ENCODE measurements around the gene SLC26A1. TPM values are rescaled to one million over a fixed set of nuclear protein-coding genes. Genes with fewer than 3 reads are reported as not detected.

SLC26A1 gene
- total RNA-seq, 1 experiment from 2014 or later: 0.85 TPM

DNA sequence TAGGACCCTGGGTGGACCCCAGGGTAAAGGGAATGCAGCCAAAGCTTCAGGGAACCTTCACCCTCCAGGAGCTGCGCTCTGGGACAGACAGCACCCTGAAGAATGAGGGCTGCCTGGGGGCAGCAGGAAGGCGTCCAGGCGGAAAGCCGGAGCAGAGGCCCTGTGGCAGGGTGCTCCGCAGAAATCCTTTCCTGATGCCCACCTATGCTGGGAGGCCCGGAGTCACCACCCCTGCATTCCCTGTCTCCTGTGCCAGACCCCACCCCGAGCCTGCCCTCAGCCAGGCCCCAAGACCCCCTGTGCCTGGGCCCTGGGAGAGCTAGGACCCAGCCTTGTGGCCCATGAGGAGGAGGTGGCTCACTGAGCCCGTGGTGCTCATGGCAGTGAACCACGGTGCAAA, 18.5 kb downstream of the SLC26A1 start:
- no peak overlapping the region for H3K27ac Mint-ChIP-seq
- ChIA-PET POLR2A (no interaction called here), CTCF (interaction anchor here (1.6 kb wide), 1 partner anchor 13 kb away, joined by 4 read pairs; no protein-coding TSS in a partner anchor)
- peaks cover 3% of the 10 kb centered on the region; the same call in 1 of the 2 replicates for H3K9me3 Mint-ChIP-seq
- peaks cover 21% of the 10 kb centered on the region for H3K27me3 Mint-ChIP-seq (ENCODE audit: low read depth)
- H3K4me1 Mint-ChIP-seq: peaks cover 4% of the 10 kb centered on the region; the same call in 1 of the 2 replicates
- H3K36me3 Mint-ChIP-seq: 0 out of 2 replicates have a peak, but pooled peaks cover 2% of the 10 kb centered on the region
- H3K4me3 Mint-ChIP-seq: no peak overlapping the region
- no peak for DNase-seq (ENCODE audit: low spot score)
- TF ChIP-seq NFYB (CRISPR knock-in tag; conservative IDR thresholded peaks at IDR 0.05; ENCODE audit: low read depth) (no peak), SMAD4 (CRISPR knock-in tag; IDR thresholded peaks at IDR 0.05) (no peak)
- ATAC-seq: no peak

DNA sequence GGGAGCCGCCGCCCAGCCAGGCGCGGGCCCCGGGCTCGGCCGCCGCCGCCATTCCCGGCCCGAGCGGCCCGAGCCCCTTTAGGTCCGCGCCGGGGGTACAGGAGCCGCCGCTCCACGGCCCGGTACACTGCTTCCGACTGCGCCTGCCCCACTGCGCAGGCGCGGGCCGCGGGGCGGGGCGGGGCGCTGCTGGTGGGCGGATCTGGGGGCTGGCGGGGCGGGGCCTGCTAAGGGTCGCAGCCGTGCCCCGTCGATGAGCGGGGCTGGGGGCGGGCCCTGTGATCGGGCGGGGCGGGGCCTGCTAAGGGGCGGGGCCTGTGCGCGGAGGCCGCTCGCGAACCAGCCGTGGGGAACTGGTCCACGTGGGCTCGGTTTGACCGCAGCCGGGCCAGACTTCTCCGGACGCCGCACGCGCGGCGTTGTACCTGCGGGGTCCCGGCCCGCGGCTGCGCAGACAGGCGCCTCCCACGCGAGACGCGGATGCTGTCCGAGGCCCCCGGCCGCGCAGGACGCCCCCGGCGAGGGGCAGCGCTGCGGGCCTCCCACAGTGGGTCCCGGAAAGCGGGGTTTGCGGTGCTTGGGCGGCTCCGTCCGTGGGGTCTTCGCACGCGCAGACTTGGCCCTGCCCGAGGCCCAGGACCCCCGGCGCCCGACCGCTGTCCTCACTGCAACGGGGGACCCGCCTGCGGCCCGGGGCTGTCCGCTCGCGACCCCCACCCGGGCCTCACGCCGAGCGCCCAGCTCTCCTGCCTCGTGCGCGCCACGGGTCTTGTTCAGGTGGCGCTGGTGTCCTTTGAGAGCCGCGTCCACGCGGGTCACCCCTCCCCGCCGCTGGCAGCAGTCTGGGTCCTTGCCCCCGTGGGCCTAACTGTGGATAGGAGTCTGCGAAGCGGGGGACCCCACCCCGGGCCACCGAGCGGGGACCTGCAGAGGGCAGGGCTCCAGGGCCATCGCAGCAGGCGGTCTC, 19.5 kb downstream of the SLC26A1 start, which contains the start of gene DGKQ:
Gene DGKQ, minus strand, starts transcription at position 139 of the 967 bp plus-strand sequence. Its CDS starts 87 bp downstream, at position 52.
- peak; percentile 50; the same call in 1 of the 2 replicates for TF ChIP-seq SP1 (CRISPR knock-in tag; conservative IDR thresholded peaks at IDR 0.05)
- 0 out of 2 replicates have a peak, but pooled peaks have one; percentile 22 for TF ChIP-seq ETV6 (CRISPR knock-in tag; IDR thresholded peaks at IDR 0.05)
- TF ChIP-seq AFF4 (CRISPR knock-in tag; IDR thresholded peaks at IDR 0.05; ENCODE audit: borderline replicate concordance): no peak
- CTCF ChIA-PET: interaction anchor here (1.1 to 1.9 kb wide), 3 partner anchors 14 to 47 kb away, joined by 3 to 7 read pairs (median 4); no protein-coding TSS in a partner anchor
- H3K36me3 Mint-ChIP-seq: 0 out of 2 replicates have a peak, but pooled peaks cover 2% of the 10 kb centered on the region
- H3K4me3 Mint-ChIP-seq: peak within 1 kb of the TSS; percentile 47
- no peak within 1 kb of the TSS for H3K27ac Mint-ChIP-seq
- ATAC-seq (peak; percentile 90), DNase-seq (ENCODE audit: low spot score) (peak; percentile 80)
- POLR2A ChIA-PET: no interaction called here
- H3K4me1 Mint-ChIP-seq: no peaks in the 10 kb centered on the region
- H3K27me3 Mint-ChIP-seq (ENCODE audit: low read depth): peaks cover 24% of the 10 kb centered on the region
- peaks cover 3% of the 10 kb centered on the region; the same call in 1 of the 2 replicates for H3K9me3 Mint-ChIP-seq

GRCh38 chr4:972651-973424, 20.4 kb downstream of the SLC26A1 start:
- Mint-ChIP-seq H3K9me3 (peaks cover 3% of the 10 kb centered on the region; the same call in 1 of the 2 replicates), H3K4me3 (peak overlapping the region; percentile 47), H3K27me3 (ENCODE audit: low read depth) (peaks cover 29% of the 10 kb centered on the region), H3K4me1 (no peaks in the 10 kb centered on the region), H3K36me3 (0 out of 2 replicates have a peak, but pooled peaks cover 2% of the 10 kb centered on the region), H3K27ac (no peak overlapping the region)
- ATAC-seq: peak; percentile 17
- POLR2A ChIA-PET: no interaction called here
- peak; percentile 46 for DNase-seq (ENCODE audit: low spot score)
- TF ChIP-seq CBFB (CRISPR knock-in tag; IDR thresholded peaks at IDR 0.05; ENCODE audit: low read depth): 0 out of 2 replicates have a peak, but pooled peaks have one; percentile 40
- TF ChIP-seq, protein P1, sequence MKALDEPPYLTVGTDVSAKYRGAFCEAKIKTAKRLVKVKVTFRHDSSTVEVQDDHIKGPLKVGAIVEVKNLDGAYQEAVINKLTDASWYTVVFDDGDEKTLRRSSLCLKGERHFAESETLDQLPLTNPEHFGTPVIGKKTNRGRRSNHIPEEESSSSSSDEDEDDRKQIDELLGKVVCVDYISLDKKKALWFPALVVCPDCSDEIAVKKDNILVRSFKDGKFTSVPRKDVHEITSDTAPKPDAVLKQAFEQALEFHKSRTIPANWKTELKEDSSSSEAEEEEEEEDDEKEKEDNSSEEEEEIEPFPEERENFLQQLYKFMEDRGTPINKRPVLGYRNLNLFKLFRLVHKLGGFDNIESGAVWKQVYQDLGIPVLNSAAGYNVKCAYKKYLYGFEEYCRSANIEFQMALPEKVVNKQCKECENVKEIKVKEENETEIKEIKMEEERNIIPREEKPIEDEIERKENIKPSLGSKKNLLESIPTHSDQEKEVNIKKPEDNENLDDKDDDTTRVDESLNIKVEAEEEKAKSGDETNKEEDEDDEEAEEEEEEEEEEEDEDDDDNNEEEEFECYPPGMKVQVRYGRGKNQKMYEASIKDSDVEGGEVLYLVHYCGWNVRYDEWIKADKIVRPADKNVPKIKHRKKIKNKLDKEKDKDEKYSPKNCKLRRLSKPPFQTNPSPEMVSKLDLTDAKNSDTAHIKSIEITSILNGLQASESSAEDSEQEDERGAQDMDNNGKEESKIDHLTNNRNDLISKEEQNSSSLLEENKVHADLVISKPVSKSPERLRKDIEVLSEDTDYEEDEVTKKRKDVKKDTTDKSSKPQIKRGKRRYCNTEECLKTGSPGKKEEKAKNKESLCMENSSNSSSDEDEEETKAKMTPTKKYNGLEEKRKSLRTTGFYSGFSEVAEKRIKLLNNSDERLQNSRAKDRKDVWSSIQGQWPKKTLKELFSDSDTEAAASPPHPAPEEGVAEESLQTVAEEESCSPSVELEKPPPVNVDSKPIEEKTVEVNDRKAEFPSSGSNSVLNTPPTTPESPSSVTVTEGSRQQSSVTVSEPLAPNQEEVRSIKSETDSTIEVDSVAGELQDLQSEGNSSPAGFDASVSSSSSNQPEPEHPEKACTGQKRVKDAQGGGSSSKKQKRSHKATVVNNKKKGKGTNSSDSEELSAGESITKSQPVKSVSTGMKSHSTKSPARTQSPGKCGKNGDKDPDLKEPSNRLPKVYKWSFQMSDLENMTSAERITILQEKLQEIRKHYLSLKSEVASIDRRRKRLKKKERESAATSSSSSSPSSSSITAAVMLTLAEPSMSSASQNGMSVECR (CRISPR knock-in tag; IDR thresholded peaks at IDR 0.05; ENCODE audit: borderline replicate concordance): 0 out of 2 replicates have a peak, but pooled peaks have one; percentile 26
- TF ChIP-seq FOXP1 (CRISPR knock-in tag; IDR thresholded peaks at IDR 0.05; ENCODE audit: borderline replicate concordance): 0 out of 2 replicates have a peak, but pooled peaks have one; percentile 44
- TF ChIP-seq FOXP4 (CRISPR knock-in tag; IDR thresholded peaks at IDR 0.05): 0 out of 2 replicates have a peak, but pooled peaks have one; percentile 37
- TF ChIP-seq NR3C1 (CRISPR knock-in tag; conservative IDR thresholded peaks at IDR 0.05; ENCODE audit: low read depth): no peak
- CTCF ChIA-PET: interaction anchor here (0.8 to 1.9 kb wide), 3 partner anchors 13 to 46 kb away, joined by 3 to 7 read pairs (median 3); no protein-coding TSS in a partner anchor
